ENCODE measurements around the gene RAB30. TPM values are rescaled to one million over a fixed set of nuclear protein-coding genes. Genes with fewer than 3 reads are reported as not detected.

The RAB30 gene
- total RNA-seq, 1 experiment from 2014 or later, result 6.0 TPM

DNA sequence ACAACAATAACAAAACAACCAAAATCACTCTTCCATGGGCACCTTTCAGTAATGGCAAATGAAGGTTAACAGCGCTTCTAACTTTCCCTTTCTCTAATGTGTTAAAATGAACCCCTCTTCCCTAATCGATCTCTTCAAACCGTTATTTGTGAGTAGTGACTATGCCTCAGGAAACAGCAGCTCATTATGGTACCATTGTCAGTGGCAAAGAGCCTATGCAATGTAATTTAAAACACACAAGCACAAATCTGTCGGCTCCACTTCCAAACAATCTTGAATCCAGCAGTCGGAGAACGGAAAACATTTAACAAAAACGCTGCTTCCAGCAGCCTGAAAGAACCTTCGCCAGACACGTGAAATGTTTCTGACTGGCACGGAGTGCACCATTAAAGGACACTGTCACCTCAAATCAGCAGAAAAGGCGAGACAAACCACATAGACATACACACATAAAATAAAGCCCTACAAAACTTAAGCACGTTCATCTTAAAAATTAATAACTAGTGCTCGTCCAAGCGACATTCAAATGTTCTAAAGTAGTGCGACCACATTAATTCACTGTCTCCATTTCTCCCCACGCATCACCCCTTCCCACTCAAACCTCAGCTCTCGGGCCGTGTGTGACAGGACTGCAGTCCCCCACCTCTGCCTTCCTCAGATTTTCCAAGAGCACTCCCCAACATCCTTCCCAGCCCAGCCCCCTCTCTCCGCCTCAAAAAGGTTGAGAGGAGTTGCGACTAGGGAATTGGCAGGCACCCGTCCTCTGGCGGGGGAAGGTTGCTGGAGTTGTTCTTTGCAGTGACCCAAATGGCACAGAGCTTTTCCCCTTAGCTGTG, 748 bp downstream of the RAB30 start:
- DNase-seq (ENCODE audit: low read depth), result no peak

DNA sequence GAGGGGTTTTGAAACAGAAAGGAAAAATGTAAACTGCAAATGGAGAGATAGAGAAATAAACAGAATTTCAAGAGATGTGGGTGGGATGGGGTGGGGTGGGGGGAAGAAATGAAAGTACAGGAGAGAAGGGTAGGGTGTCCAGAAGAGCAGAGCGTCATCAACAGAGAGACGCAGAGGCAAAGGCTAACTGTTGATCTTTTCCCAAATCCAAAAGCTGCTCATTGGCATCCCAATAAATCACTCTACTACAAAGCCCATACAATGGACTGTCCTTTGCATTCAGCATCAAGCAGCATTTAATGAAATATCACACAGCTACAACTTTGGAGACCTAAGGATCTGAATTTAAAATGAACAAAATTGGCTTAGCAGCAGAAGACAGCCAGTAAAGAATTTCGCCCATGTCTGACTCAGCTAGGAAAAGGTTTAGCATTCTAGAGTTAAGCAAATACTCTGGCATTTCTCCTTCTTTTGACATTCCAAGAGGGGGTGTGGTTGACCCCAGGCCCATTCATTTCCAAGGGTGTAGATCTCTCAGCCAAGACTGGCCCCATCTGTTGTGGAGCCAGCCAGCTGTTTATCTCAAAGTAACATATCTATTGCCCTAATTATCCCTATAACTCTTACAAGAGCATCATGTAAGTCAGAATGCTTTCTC, 1.5 kb downstream of the RAB30 start:
- peak; percentile 62 for DNase-seq (ENCODE audit: low read depth)

- peak; percentile 15 for DNase-seq (ENCODE audit: low read depth)
Measured at GRCh38 chr11:83069441-83070043, 2.2 kb downstream of the RAB30 start.

GRCh38 chr11:83068568-83068967, 3.1 kb downstream of the RAB30 start:
- DNase-seq (ENCODE audit: low read depth), result no peak

- DNase-seq (ENCODE audit: low read depth), result no peak
Measured at GRCh38 chr11:83064011-83064410, 7.7 kb downstream of the RAB30 start.

GRCh38 chr11:83063073-83063754, 8.5 kb downstream of the RAB30 start:
- peak; percentile 29 for DNase-seq (ENCODE audit: low read depth)

- no peak for DNase-seq (ENCODE audit: low read depth)
Measured at GRCh38 chr11:83061883-83062282, 9.8 kb downstream of the RAB30 start.

GRCh38 chr11:83060965-83061364, 10.7 kb downstream of the RAB30 start:
- no peak for DNase-seq (ENCODE audit: low read depth)

- no peak for DNase-seq (ENCODE audit: low read depth)
Measured at GRCh38 chr11:83057721-83058120, 14.0 kb downstream of the RAB30 start.

- no peak for DNase-seq (ENCODE audit: low read depth)
Measured at GRCh38 chr11:83056611-83057010, 15.1 kb downstream of the RAB30 start.

GRCh38 chr11:83056204-83056603, 15.5 kb downstream of the RAB30 start:
- DNase-seq (ENCODE audit: low read depth), result peak; percentile 38

- DNase-seq (ENCODE audit: low read depth), result no peak
Measured at GRCh38 chr11:83054904-83055380, 16.8 kb downstream of the RAB30 start.

DNA sequence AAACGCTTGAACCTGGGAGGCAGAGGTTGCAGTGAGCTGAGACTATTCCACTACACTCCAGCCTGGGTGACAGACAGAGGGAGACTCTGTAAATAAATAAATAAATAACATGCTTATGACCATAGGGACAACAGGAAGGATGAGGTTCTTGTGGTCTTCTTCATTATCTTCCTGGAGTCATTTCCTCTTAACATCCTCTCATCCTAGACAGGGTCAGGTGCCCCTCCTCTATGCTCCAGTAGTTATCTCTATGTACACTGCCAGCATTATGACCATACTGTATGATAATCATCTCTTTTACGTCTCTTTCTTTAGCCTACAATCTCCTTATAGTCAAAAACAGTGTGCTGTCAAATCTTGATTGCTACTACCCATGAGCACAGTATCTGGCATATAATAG, 17.7 kb downstream of the RAB30 start:
- DNase-seq (ENCODE audit: low read depth), result no peak

DNA sequence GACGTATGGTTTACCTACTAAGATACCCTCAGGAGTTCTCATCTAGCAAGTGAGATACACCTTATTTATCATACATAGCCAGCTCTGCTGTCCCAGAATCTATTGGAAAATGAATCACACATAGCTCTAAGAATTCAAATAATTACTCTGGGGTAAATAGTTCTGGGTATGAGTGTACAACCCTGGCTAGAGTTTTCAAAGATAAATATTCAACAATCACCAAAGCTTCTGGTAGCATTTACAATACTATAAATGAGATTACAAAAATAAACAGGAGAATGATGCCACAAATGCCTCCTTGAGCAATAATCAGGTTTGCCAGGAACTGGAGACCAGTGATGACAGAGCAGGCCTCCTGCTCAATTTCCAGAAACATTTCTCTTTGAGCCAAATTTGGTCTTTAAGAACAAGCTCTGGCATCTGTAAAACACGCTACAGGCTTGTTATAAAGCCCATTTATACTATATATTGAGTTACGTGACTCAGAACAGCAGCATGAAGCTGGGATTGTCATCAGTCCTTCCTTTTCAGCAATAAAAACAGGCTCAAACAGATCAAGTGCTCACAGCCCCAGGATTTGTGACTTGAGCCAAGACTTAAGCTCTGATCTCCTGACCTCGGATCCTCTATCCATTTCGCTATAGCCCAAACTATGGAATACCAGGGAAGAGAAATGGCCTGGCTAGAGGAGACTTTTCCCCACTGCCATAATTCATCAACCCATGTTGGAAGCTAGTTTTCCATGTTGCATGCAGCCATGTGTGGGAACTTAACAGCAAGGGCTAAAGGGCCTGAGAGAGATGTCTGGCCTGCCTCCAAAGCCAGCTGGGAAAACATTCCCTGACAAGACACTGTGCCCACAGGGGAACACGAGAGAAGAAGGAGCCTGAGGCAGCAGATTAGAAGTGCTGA, 19.7 kb downstream of the RAB30 start:
- DNase-seq (ENCODE audit: low read depth), result peak; percentile 68

- DNase-seq (ENCODE audit: low read depth), result no peak
Measured at GRCh38 chr11:83047515-83048225, 24.0 kb downstream of the RAB30 start.

DNA sequence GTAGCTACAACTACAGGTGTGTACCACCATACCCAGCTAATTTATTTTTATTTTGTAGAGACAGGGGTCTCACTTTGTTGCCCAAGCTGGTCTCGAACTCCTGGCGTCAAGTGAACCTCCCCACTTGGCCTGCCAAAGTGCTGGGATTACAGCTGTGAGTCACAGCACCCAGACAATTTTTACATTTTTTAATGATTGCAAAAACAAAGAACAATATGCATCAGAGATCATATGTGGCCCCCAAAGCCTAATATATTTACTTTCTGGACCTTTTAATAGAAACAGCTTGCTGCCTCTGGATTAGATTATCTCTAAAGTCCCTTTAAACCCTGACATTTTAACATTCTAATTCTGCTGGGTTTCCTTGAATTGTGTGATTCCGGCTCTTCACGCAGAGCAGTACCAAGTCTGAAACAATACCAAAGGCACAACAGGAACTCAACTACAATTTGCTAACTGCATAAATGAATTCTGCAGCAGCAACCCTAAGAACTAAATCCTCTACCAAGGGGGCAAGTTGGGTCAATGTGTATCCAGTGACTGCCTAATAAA, 25.0 kb downstream of the RAB30 start:
- no peak for DNase-seq (ENCODE audit: low read depth)

DNA sequence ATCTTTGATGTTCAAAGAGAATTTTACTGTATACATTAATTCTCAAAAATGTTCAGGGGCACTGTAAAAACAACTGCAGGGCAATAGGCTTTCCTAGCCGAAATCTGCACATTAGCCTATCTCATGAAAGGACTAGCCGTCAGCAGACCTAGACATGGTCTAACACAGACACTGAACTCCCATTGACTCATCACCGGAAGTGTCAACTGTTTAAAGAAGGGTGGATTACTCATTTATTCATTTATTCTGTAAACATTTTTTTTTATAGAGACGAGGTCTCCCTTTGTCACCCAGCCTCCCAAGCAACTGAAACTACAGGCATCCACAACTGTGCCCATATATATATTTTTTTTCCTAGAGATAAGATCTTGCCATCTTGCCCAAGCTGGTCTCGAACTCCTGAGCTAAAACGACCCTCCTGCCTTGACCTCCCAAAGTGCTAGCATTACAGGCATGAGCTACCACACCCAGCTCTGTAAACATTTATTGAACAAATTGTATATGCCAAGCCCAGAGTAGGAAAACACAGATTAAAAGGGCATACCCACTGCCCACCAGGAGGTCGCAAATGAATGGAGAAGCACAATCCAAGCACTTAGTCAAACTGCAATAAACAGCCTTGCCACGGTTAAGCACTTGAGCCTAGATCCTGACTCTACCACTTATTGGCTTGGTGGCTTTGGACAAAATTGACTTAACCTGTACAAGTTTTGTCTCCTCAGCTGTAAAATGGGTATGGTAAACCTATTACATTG, 26.6 kb downstream of the RAB30 start:
- DNase-seq (ENCODE audit: low read depth), result peak; percentile 88

DNA sequence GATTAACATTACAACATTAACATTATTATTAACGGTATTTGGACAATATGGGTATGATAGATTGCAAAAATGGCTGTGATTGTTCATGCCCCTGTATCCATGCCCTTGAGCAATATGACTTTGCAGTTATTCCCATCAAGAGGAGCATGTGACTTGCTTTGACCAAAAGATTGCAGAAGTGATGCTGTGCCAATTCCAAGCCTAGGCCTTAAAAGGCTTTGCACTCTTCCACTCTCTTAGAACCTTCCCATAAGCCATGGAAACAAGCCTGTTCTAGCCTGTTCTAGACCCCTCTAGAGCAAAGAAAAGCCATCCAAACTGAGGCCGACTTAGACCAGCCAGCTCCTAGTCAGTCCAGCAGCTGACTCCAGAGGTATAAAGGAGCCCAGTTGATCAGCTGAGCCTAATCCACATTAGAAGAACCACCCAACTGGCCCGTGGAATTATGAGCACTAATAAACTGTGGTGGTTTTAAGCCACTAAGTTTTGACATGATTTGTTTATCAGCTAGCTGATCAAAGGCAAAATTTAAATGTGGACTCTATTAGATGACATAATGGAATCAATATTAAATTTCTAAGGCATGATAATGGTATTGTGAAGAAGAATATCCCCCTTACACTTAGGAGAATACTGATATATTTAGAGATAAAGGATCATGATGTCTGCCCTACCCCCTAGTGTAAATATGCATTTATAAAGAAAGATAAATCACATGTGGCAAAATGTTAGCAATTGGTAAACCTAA, 28.6 kb downstream of the RAB30 start:
- DNase-seq (ENCODE audit: low read depth), result no peak

All from HT1080 (cell line).